Peyer's patch (tissue), 4 donors: Measurements from ENCODE around the gene NACC1.

Experiments
- CTCF ChIP-seq, 6 experiments: fragments of 450-650 bp in 4 of 6; fragments of 200-600 bp in 2 of 6; sonication (generic) in 1 of 6; IDR thresholded peaks; one replicate each; pipeline ENCODE4 v1.5.1; 2017 to 2019; ENCODE audit warnings: antibody characterized with exemption in 6 of 6, mild to moderate bottlenecking in 3 of 6, moderate library complexity in 1 of 6
- POLR2A ChIP-seq, 2 donors: fragments of 450-650 bp; IDR thresholded peaks; one replicate each; pipeline ENCODE4 v1.5.1; 2017; ENCODE audit warnings: antibody characterized with exemption in 2 of 2, mild to moderate bottlenecking in 2 of 2, moderate library complexity in 2 of 2

GRCh38 chr19:13109361-13110098, 8.5 kb upstream of the NACC1 start:
- TF ChIP-seq CTCF (IDR thresholded peaks at IDR 0.05) (no peak), POLR2A (IDR thresholded peaks at IDR 0.05) (no peak)
